DMS153 treated with DMSO at 0.1 percent for 48 hours (cell line): ENCODE measurements around the gene MEI1.

Source experiments
- DNase-seq: peaks from one replicate; lab custom pipeline; 2025; ENCODE audit not compliant: unreplicated experiment; lab: John Stamatoyannopoulos, UW

MEI1 gene

GRCh38 chr22:41838842-41839618 lies 139.7 kb downstream of the MEI1 start:
- no peak for DNase-seq

- no peak for DNase-seq
These were observed 140.9 kb downstream of the MEI1 start for GRCh38 chr22:41840216-41840615.

- no peak for DNase-seq
These were observed 141.9 kb downstream of the MEI1 start for GRCh38 chr22:41841085-41841712.

GRCh38 chr22:41842996-41843970 lies 144.0 kb downstream of the MEI1 start:
- no peak for DNase-seq

GRCh38 chr22:41844036-41844435 lies 144.7 kb downstream of the MEI1 start:
- DNase-seq = no peak

- DNase-seq = no peak
These were observed 145.2 kb downstream of the MEI1 start for GRCh38 chr22:41844513-41844912.

- DNase-seq = no peak
These were observed 146.3 kb downstream of the MEI1 start for GRCh38 chr22:41845380-41846267.

- no peak for DNase-seq
These were observed 147.1 kb downstream of the MEI1 start for GRCh38 chr22:41846268-41846987.

GRCh38 chr22:41847300-41847699 lies 148.0 kb downstream of the MEI1 start:
- no peak for DNase-seq

- DNase-seq = no peak
These were observed 149.2 kb downstream of the MEI1 start for GRCh38 chr22:41848468-41848867.
